ENCODE measurements around the gene ITM2B. TPM values are rescaled to one million over a fixed set of nuclear protein-coding genes. Genes with fewer than 3 reads are reported as not detected.
"Not testable (repeated sequence)": the region's sequence is repeated elsewhere in the genome, so short reads cannot be mapped to it uniquely, and the experiment has no call there.

The ITM2B gene
- total RNA-seq, 2 donors from 2014 or later: 109 to 111 TPM

DNA sequence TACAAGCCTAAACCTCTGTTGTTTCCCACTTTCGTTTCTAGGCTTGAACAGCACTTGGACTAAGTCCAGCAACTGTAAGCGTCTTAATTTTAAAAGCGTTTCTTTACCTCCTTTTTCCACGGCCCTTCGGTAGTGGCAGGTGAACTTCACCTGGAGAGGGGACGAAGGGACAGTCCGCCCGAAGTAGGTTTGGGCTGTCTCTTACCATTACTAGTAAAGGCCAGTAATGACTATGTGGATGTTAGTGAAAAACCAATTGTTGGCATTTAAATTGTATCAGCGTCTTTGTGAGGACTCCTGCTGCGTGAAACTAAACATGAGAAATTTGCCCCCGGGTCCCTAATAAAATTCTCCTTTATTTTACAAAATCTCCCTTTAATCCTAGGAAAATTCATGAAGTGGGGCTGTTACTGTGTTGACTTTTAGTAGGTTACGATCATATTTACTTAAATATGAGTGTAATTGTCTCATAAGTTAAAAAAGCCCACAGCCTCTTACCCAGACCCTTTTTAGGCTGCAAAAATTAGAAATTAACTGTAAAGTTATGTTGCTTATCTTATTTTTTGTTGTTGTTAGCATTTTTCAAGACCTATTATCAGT is 983 bp downstream of the ITM2B start:
- ATAC-seq (replicated peaks in 1 of 2) (peak; percentile 10 to 14), DNase-seq (no peak)
- Mint-ChIP-seq H3K36me3 (ENCODE audit: insufficient read depth in 2 of 2) (peaks cover 4% of the 10 kb centered on the region in 2 donors), H3K4me1 (ENCODE audit: low read depth) (peaks cover 57% of the 10 kb centered on the region), H3K9me3 (no peaks in the 10 kb centered on the region), H3K4me3 (peak overlapping the region; percentile 85 to 92), H3K27ac (peak overlapping the region; percentile 97), H3K27me3 (ENCODE audit: low read depth) (no peaks in the 10 kb centered on the region)

DNA sequence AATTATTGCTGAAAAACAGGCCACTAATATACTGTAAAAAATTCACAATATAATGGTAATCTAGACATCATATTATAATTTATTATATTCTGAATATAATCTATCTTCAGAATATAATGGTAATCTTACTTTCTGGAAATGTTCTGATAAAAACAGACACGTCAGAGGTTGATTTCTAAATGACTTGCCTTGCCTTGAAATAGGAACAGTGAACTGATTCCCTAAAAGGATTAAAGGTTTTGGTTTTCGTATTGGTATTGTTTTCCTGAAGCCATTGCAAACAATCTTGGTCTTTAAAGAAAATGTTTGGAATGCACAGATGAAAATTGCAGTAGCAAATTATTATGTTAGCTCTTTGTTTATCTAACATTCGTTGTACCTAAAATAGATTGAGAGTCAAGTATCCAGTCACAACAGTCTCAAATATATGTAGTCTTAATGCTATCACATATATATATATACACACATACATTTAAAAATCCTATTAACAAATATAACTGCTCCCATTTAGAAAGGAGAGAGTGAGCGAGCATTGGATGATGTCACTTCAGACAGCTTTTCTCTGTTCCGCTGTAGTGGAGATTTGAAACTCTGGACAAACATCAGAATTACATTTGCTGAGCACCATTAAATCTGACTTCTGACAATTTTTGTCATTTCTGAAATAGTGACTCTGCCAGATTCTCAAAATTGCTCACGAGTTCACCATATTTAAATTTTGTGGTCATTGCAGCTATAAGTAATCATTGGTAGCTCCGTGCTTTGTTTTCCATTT is 1.7 kb downstream of the ITM2B start:
- peaks cover 4% of the 10 kb centered on the region in 2 donors for H3K36me3 Mint-ChIP-seq (ENCODE audit: insufficient read depth in 2 of 2)
- H3K27me3 Mint-ChIP-seq (ENCODE audit: low read depth): no peaks in the 10 kb centered on the region
- ATAC-seq (replicated peaks in 1 of 2) (peak; percentile 37 to 42), DNase-seq (peak in 1 of 2 donors; percentile 34)
- H3K4me1 Mint-ChIP-seq (ENCODE audit: low read depth): peaks cover 57% of the 10 kb centered on the region
- H3K27ac Mint-ChIP-seq: peak overlapping the region; percentile 97
- peak overlapping the region; percentile 85 to 92 for H3K4me3 Mint-ChIP-seq
- H3K9me3 Mint-ChIP-seq: no peaks in the 10 kb centered on the region

DNA sequence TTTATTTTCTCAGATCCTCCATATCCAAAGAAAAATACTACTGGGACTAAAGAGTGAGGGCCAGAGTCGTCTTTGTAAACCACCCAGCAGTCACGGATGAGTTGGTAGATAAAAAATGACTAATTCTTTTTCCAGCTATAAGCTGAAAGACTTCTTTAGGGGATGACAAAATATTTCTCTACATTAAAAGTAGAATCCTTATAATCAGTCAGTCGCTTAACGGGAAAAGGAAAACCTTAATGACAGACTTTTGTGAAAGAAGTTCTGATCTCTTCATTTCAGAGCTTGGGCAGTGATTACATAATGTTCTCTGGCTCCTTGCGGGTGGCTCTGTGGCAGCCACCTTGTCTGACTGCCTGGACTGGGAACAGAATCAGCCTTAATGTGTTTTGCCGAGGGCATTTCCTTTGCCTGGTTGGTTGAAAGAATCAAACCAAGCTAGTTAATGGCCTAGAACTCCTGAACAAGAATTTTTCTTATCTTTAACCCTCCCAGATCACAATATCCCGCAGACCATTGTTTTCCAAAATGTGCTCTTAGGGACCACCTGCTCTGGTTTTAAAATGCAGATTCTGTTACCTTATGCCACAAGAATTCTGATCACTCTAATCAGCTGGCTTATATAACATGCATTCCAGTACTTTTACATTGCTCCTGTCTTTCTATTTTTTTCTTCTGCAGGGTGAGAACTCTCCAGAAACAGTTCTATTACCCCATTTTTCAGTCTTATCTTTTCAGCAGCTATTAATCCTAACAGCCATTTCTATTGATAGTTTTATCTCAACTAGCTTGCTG is 2.5 kb downstream of the ITM2B start:
- Mint-ChIP-seq H3K27ac (peak overlapping the region; percentile 89), H3K27me3 (ENCODE audit: low read depth) (no peaks in the 10 kb centered on the region), H3K4me3 (peak overlapping the region; percentile 85 to 92), H3K36me3 (ENCODE audit: insufficient read depth in 2 of 2) (peaks cover 4% of the 10 kb centered on the region in 2 donors), H3K4me1 (ENCODE audit: low read depth) (peaks cover 60% of the 10 kb centered on the region), H3K9me3 (no peaks in the 10 kb centered on the region)
- no peak for DNase-seq
- peak; percentile 1 to 8 for ATAC-seq (replicated peaks in 1 of 2)

DNA sequence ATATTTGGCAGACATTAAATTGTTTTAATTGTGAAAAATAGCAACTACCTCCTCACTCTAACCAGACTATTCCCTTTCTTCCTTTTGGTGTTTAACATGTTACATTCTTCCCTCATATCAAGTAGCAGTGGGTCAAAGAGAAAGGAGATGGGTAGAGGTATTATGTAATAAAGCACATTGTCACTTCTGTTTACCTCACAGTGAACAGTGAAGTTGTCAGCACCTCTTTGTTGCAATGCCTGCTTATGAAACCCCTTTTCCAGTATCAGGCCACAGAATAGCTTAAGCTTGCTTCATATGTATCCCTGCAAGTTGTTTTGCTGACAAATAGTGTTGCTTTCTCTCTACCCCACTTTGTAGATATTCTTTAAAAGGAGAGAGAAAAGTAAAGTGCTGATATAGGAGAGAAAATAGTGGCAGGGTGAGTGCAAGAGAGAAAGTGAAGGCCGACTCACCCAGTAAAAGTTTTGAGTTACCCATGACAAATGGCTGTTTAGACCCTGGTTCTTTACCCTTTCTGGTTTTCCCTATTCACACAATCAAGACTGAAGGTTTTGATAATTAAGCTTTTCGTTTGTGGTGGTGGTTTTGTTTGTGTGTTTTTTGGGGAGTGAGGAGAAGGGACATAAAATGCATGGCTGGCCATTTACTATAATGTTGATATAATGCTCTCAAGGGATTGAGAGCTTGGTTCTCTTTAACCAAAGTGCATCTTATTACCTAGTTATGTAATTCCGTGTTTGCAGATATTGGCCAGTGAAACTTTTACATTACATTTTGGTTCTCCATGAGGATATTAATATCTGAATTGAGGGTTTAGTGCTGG is 3.7 kb downstream of the ITM2B start:
- DNase-seq (no peak), ATAC-seq (replicated peaks in 1 of 2) (no peak)
- no peaks in the 10 kb centered on the region for H3K27me3 Mint-ChIP-seq (ENCODE audit: low read depth)
- no peaks in the 10 kb centered on the region for H3K9me3 Mint-ChIP-seq
- H3K4me1 Mint-ChIP-seq (ENCODE audit: low read depth): peaks cover 62% of the 10 kb centered on the region
- H3K27ac Mint-ChIP-seq: no peak overlapping the region
- peaks cover 4% of the 10 kb centered on the region in 2 donors for H3K36me3 Mint-ChIP-seq (ENCODE audit: insufficient read depth in 2 of 2)
- H3K4me3 Mint-ChIP-seq: peak overlapping the region; percentile 85 to 92

DNA sequence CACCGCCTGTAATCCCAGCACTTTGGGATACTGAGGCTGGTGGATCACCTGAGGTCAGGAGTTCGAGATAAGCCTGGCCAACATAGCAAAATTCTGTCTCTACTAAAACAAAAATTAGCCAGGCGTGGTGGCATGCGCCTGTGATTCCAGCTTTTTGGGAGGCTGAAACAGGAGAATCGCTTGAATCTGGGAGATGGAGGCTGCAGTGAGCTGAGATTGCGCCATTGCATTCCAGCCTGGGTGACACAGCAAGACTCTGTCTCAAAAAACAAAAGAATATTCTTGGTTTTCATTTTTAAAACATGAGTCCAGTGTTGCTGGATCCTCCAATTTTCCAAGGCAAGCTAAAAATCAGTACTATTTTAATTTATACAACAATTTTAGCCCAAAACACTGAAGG is 6.4 kb downstream of the ITM2B start:
- H3K4me3 Mint-ChIP-seq; DNase-seq; H3K36me3 Mint-ChIP-seq (ENCODE audit: insufficient read depth in 2 of 2); H3K27me3 Mint-ChIP-seq (ENCODE audit: low read depth); ATAC-seq (replicated peaks in 1 of 2); H3K9me3 Mint-ChIP-seq; H3K27ac Mint-ChIP-seq: not testable (repeated sequence)
- H3K4me1 Mint-ChIP-seq (ENCODE audit: low read depth): peaks cover 66% of the 10 kb centered on the region

DNA sequence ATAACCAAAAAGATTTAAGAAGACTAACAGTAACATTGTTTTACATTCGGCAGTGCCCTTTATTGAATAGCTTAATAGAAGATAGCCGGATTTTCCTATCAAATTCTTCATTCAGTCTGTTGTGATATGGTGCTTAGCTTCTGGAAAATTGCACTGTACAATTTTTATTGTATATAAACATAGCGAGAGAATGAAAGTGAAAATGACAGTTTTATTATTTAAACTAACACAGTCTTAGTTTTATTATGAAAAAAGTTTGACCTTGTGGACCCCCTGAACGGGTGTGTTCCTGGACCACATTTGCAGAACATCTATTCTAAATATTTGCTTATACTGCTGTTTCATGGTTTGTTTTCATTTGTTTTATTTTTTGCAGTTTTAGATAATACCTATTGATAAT is 8.6 kb downstream of the ITM2B start:
- no peak overlapping the region for H3K27ac Mint-ChIP-seq
- no peaks in the 10 kb centered on the region for H3K27me3 Mint-ChIP-seq (ENCODE audit: low read depth)
- DNase-seq (no peak), ATAC-seq (replicated peaks in 1 of 2) (no peak)
- no peaks in the 10 kb centered on the region for H3K9me3 Mint-ChIP-seq
- peak overlapping the region in 1 of 2 donors; percentile 34 for H3K4me3 Mint-ChIP-seq
- no peaks in the 10 kb centered on the region for H3K36me3 Mint-ChIP-seq (ENCODE audit: insufficient read depth in 2 of 2)
- peaks cover 61% of the 10 kb centered on the region for H3K4me1 Mint-ChIP-seq (ENCODE audit: low read depth)

DNA sequence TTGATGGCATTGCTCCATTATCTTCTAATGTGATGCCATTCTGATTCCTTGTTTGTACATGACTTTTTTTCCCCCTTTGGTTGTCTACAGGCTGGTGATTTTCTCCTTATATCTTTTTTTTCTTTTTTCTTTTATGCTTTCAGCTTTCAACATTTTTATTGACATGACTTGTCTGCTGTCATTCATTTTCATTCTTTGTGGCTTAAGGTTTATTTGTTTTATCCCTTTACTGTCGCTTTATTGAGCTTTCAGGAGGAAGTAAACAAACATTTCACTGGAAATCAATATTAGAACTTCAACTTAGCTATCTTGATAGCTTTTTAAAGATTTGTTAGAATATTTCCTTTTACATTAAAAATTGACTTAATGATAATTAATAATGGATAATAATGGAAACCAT is 9.7 kb downstream of the ITM2B start:
- peak overlapping the region in 1 of 2 donors; percentile 39 for H3K4me3 Mint-ChIP-seq
- H3K9me3 Mint-ChIP-seq: no peaks in the 10 kb centered on the region
- no peak for DNase-seq
- peaks cover 51% of the 10 kb centered on the region for H3K4me1 Mint-ChIP-seq (ENCODE audit: low read depth)
- ATAC-seq (replicated peaks in 1 of 2): no peak
- H3K27ac Mint-ChIP-seq: no peak overlapping the region
- H3K36me3 Mint-ChIP-seq (ENCODE audit: insufficient read depth in 2 of 2): no peaks in the 10 kb centered on the region
- H3K27me3 Mint-ChIP-seq (ENCODE audit: low read depth): no peaks in the 10 kb centered on the region

DNA sequence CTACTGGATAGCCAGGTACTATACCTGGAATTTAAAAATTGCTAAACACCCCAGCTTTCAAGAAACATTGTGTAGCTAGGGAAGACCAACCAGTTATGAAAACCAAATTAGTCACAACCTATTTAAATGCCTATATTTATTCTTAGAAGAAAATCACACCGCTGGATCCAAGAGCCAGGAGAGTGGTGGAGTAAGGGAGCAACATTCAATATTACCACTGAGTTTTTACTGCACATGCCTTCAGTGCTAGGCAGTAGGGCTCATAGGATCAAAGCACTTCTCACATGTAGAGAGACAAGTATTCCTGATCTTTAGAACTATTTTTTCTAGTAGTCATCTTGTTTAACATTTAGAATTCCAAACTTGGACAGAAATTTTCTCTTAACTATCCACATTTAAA is 11.2 kb downstream of the ITM2B start:
- Mint-ChIP-seq H3K9me3 (no peaks in the 10 kb centered on the region), H3K36me3 (ENCODE audit: insufficient read depth in 2 of 2) (no peaks in the 10 kb centered on the region), H3K27ac (no peak overlapping the region), H3K27me3 (ENCODE audit: low read depth) (no peaks in the 10 kb centered on the region), H3K4me1 (ENCODE audit: low read depth) (peaks cover 54% of the 10 kb centered on the region), H3K4me3 (no peak overlapping the region)
- no peak for DNase-seq
- no peak for ATAC-seq (replicated peaks in 1 of 2)

DNA sequence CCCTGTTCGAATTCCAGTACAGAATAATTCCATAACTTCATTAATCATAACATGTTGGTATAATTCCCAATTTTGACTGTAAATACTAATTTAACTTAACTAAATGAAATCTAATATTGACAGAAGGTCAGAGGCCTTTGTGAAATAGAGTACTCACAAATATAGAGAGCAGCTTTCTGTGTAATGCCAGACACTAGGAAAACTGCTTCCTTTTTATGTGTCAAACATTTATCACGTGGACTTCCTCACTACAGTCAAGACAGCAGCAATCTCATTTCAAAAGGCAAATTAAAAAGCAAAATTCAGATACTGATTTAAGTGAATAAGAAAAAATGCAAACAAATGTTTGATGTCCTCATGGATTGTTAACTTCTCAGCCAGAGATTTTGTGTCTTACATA is 13.1 kb downstream of the ITM2B start:
- DNase-seq (no peak), ATAC-seq (replicated peaks in 1 of 2) (no peak)
- peaks cover 51% of the 10 kb centered on the region for H3K4me1 Mint-ChIP-seq (ENCODE audit: low read depth)
- H3K9me3 Mint-ChIP-seq: no peaks in the 10 kb centered on the region
- no peak overlapping the region for H3K4me3 Mint-ChIP-seq
- no peaks in the 10 kb centered on the region for H3K27me3 Mint-ChIP-seq (ENCODE audit: low read depth)
- peak overlapping the region; percentile 75 for H3K27ac Mint-ChIP-seq
- H3K36me3 Mint-ChIP-seq (ENCODE audit: insufficient read depth in 2 of 2): no peaks in the 10 kb centered on the region

DNA sequence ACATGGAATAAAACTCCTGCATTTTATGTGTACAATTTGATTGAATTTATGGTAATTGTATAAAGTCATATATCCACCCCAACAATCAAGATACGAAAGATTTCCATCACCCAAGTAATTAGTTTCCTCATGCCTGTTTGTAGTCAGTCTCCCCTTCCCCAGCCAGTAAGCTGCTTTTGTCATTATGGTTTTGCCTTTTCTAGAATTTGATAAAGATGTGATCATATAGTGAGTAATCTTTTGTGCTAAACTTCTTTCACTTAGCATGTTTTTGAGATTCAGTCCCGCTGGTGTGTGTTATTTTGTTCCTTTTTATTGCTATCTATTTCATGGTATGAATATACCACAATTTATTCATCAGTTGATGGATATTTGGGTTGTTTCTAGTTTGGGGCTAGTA is 16.0 kb downstream of the ITM2B start:
- H3K9me3 Mint-ChIP-seq: no peaks in the 10 kb centered on the region
- peak; percentile 97 to 98 for ATAC-seq (replicated peaks in 1 of 2)
- peaks cover 40% of the 10 kb centered on the region for H3K4me1 Mint-ChIP-seq (ENCODE audit: low read depth)
- no peak for DNase-seq
- H3K27ac Mint-ChIP-seq: peak overlapping the region; percentile 61
- peaks cover 0 to 3% of the 10 kb centered on the region in 2 donors for H3K36me3 Mint-ChIP-seq (ENCODE audit: insufficient read depth in 2 of 2)
- H3K4me3 Mint-ChIP-seq: peak overlapping the region; percentile 19 to 33
- no peaks in the 10 kb centered on the region for H3K27me3 Mint-ChIP-seq (ENCODE audit: low read depth)

DNA sequence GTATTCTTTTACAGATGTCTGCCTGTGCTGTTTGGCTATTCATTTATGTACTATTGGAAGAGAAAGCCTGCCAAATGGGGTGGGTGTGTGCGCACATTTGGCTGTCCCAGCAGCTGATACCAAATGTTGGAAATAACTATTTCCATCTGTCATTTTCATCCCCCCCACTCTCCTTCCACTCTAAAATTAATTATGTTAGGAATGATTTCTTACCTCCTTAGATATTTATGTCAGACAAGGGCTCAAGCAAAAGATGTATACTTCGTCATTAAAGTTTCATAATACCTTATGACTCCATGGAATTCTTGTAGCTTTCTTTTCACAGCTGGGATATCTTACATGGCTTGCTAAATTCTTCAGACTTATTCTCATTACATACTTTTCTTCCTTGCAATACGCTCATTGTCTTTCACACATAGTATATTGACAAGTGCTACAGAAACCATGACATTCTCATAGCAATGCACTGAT is 18.6 kb downstream of the ITM2B start:
- H3K4me3 Mint-ChIP-seq: no peak overlapping the region
- no peak for ATAC-seq (replicated peaks in 1 of 2)
- peaks cover 2 to 15% of the 10 kb centered on the region in 2 donors for H3K36me3 Mint-ChIP-seq (ENCODE audit: insufficient read depth in 2 of 2)
- no peaks in the 10 kb centered on the region for H3K27me3 Mint-ChIP-seq (ENCODE audit: low read depth)
- H3K27ac Mint-ChIP-seq: no peak overlapping the region
- H3K4me1 Mint-ChIP-seq (ENCODE audit: low read depth): peaks cover 30% of the 10 kb centered on the region
- DNase-seq: no peak
- no peaks in the 10 kb centered on the region for H3K9me3 Mint-ChIP-seq

DNA sequence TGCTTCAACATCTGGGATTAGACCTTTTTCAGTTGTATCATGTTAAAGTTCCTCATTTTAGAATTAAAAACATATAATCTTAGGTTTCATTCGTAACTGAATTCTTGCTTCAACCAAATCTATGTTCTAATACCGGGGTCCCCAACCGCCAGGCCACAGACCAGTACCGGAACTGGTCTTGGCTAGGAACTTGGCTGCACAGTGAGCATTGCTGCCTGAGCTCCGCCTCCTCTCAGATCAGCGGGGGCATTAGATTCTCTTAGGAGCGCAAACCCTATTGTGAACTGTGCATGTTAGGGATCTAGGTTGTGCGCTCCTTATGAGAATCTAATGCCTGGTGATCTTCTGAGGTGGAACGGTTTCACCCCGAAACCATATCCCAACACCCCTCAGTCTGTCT is 19.2 kb downstream of the ITM2B start:
- no peak overlapping the region for H3K27ac Mint-ChIP-seq
- H3K27me3 Mint-ChIP-seq (ENCODE audit: low read depth): no peaks in the 10 kb centered on the region
- DNase-seq (no peak), ATAC-seq (replicated peaks in 1 of 2) (no peak)
- no peak overlapping the region for H3K4me3 Mint-ChIP-seq
- no peaks in the 10 kb centered on the region for H3K9me3 Mint-ChIP-seq
- peaks cover 4 to 16% of the 10 kb centered on the region in 2 donors for H3K36me3 Mint-ChIP-seq (ENCODE audit: insufficient read depth in 2 of 2)
- peaks cover 30% of the 10 kb centered on the region for H3K4me1 Mint-ChIP-seq (ENCODE audit: low read depth)
